ENCODE data around the gene CDC42EP2. TPM values are rescaled to one million over a fixed set of nuclear protein-coding genes. Genes with fewer than 3 reads are reported as not detected.

The CDC42EP2 gene
- total RNA-seq, 2 experiments from 2014 or later = 1.7 TPM; not detected in 1

- H3K27ac ChIP-seq (ENCODE audit: low read depth, low read length, poor library complexity, severe bottlenecking) = no peak overlapping the region
- BruUV-seq (replicated peaks) = no TSS peak
Measured at GRCh38 chr11:65290448-65291165, 24.1 kb upstream of the CDC42EP2 start.

DNA sequence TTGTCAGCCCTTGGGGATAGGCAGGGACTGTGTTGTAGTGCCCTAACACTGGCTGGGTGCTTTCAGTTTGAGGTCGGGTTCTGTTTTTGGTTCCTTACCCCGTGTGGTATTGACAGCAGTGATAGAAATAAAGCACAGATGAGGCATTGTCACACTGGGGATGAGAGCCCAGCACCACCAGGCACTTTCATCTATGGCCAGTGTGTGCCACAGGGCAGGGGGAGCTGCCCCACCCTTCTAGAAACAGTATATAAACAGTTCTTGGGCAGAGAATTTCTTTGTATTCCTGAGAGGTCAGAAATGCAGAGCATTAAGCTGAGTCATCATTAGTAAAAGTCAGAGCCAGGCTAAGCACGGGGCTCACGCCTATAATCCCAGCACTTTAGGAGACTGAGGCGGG, 23.1 kb upstream of the CDC42EP2 start:
- BruUV-seq (replicated peaks) = no TSS peak
- Histone ChIP-seq H3K79me2 (ENCODE audit: insufficient read depth, low read depth, low read length) (no peaks in the 10 kb centered on the region), H3K9me2 (ENCODE audit: insufficient read depth, low read length) (no peaks in the 10 kb centered on the region), H3K4me3 (ENCODE audit: low read depth, low read length, poor library complexity, severe bottlenecking) (no peak overlapping the region), H3K4me1 (ENCODE audit: insufficient read depth, low read length, poor library complexity, severe bottlenecking) (no peaks in the 10 kb centered on the region), H3K9me3 (ENCODE audit: low read length) (no peaks in the 10 kb centered on the region), H2AFZ (ENCODE audit: low read length) (no peak overlapping the region), H3K27ac (ENCODE audit: low read depth, low read length, poor library complexity, severe bottlenecking) (no peak overlapping the region), H4K20me1 (ENCODE audit: insufficient read depth, low read length) (no peaks in the 10 kb centered on the region), H3K4me2 (ENCODE audit: low read length) (no peak overlapping the region), H3K36me3 (ENCODE audit: insufficient read depth, low read length) (peaks cover 99% of the 10 kb centered on the region)
- CTCF ChIA-PET (ENCODE audit: unreplicated experiment) = no interaction called here
- POLR2A ChIA-PET = interaction anchor here (0.6 kb wide), 1 partner anchor 23 kb away, joined by 3 read pairs; the partner anchor contains the start of gene CDC42EP2
- intact Hi-C loops (cut with micrococcal nuclease; ENCODE audit: unreplicated experiment) = no loop called here
- no peak for DNase-seq (ENCODE audit: low spot score)
- no peak for TF ChIP-seq EZH2phosphoT487 (IDR thresholded peaks at IDR 0.05; ENCODE audit: borderline replicate concordance, low read depth, low read length)
- TF ChIP-seq, protein P1, sequence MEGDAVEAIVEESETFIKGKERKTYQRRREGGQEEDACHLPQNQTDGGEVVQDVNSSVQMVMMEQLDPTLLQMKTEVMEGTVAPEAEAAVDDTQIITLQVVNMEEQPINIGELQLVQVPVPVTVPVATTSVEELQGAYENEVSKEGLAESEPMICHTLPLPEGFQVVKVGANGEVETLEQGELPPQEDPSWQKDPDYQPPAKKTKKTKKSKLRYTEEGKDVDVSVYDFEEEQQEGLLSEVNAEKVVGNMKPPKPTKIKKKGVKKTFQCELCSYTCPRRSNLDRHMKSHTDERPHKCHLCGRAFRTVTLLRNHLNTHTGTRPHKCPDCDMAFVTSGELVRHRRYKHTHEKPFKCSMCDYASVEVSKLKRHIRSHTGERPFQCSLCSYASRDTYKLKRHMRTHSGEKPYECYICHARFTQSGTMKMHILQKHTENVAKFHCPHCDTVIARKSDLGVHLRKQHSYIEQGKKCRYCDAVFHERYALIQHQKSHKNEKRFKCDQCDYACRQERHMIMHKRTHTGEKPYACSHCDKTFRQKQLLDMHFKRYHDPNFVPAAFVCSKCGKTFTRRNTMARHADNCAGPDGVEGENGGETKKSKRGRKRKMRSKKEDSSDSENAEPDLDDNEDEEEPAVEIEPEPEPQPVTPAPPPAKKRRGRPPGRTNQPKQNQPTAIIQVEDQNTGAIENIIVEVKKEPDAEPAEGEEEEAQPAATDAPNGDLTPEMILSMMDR (conservative IDR thresholded peaks at IDR 0.05; ENCODE audit: low read length) = no peak

More at GRCh38 chr11:65290448-65291165, 24.1 kb upstream of the CDC42EP2 start:
- H4K20me1 ChIP-seq (ENCODE audit: insufficient read depth, low read length) = no peaks in the 10 kb centered on the region
- no peak for TF ChIP-seq EZH2phosphoT487 (IDR thresholded peaks at IDR 0.05; ENCODE audit: borderline replicate concordance, low read depth, low read length)
- TF ChIP-seq, protein P1 (conservative IDR thresholded peaks at IDR 0.05; ENCODE audit: low read length) = no peak
- H3K4me1 ChIP-seq (ENCODE audit: insufficient read depth, low read length, poor library complexity, severe bottlenecking) = no peaks in the 10 kb centered on the region
- ChIA-PET CTCF (ENCODE audit: unreplicated experiment) (interaction anchor here (0.6 kb wide), 1 partner anchor 69 kb away, joined by 3 read pairs; no protein-coding TSS in a partner anchor), POLR2A (interaction anchor here (0.6 to 0.8 kb wide), 3 partner anchors 14 to 38 kb away, joined by 3 to 10 read pairs (median 3); partner anchors contain the start of gene CDC42EP2)
- H3K36me3 ChIP-seq (ENCODE audit: insufficient read depth, low read length) = peaks cover 100% of the 10 kb centered on the region
- H3K9me3 ChIP-seq (ENCODE audit: low read length) = no peaks in the 10 kb centered on the region
- no peaks in the 10 kb centered on the region for H3K79me2 ChIP-seq (ENCODE audit: insufficient read depth, low read depth, low read length)
- H2AFZ ChIP-seq (ENCODE audit: low read length) = no peak overlapping the region
- no peak overlapping the region for H3K4me2 ChIP-seq (ENCODE audit: low read length)
- H3K9me2 ChIP-seq (ENCODE audit: insufficient read depth, low read length) = no peaks in the 10 kb centered on the region
- intact Hi-C loops (cut with micrococcal nuclease; ENCODE audit: unreplicated experiment) = no loop called here
- no peak overlapping the region for H3K4me3 ChIP-seq (ENCODE audit: low read depth, low read length, poor library complexity, severe bottlenecking)
- no peak for DNase-seq (ENCODE audit: low spot score)

DNA sequence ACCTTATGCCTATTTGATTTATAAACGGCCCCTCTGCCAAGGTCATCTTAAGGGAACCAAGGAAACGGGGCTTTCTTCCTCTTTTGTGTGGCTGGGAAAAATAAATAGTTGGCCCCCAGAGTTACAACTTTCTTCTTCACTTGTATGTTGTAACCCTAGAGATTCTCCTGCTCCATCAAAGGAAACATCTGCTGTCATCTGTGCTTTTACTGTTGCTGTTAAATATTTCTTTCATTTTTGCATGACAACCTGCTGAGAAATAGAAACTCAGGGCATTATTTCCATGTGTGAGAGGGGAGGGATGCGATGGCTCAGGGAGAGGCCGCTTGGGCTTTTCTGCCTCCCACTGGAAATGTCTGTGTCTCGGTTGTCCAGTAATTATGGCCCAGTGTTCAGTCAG, 21.8 kb upstream of the CDC42EP2 start:
- H2AFZ ChIP-seq (ENCODE audit: low read length) = no peak overlapping the region
- no peaks in the 10 kb centered on the region for H3K4me1 ChIP-seq (ENCODE audit: insufficient read depth, low read length, poor library complexity, severe bottlenecking)
- H3K79me2 ChIP-seq (ENCODE audit: insufficient read depth, low read depth, low read length) = no peaks in the 10 kb centered on the region
- intact Hi-C loops (cut with micrococcal nuclease; ENCODE audit: unreplicated experiment) = no loop called here
- no peak for DNase-seq (ENCODE audit: low spot score)
- no peaks in the 10 kb centered on the region for H3K9me2 ChIP-seq (ENCODE audit: insufficient read depth, low read length)
- H4K20me1 ChIP-seq (ENCODE audit: insufficient read depth, low read length) = no peaks in the 10 kb centered on the region
- H3K4me2 ChIP-seq (ENCODE audit: low read length) = no peak overlapping the region
- no peak overlapping the region for H3K4me3 ChIP-seq (ENCODE audit: low read depth, low read length, poor library complexity, severe bottlenecking)
- TF ChIP-seq, protein P1 (conservative IDR thresholded peaks at IDR 0.05; ENCODE audit: low read length) = no peak
- no peak for TF ChIP-seq EZH2phosphoT487 (IDR thresholded peaks at IDR 0.05; ENCODE audit: borderline replicate concordance, low read depth, low read length)
- H3K36me3 ChIP-seq (ENCODE audit: insufficient read depth, low read length) = peaks cover 98% of the 10 kb centered on the region
- POLR2A ChIA-PET = no interaction called here
- CTCF ChIA-PET (ENCODE audit: unreplicated experiment) = no interaction called here
- no peaks in the 10 kb centered on the region for H3K9me3 ChIP-seq (ENCODE audit: low read length)
- no TSS peak for BruUV-seq (replicated peaks)
- H3K27ac ChIP-seq (ENCODE audit: low read depth, low read length, poor library complexity, severe bottlenecking) = no peak overlapping the region

Measured in OCI-LY7 (cell line).